Measurements from ENCODE around the gene CYGB.

CYGB gene

GRCh38 chr17:76542984-76543383 lies 5.5 kb upstream of the CYGB start:
- POLR2A ChIA-PET, result no interaction called here
- DNase-seq (ENCODE audit: low read depth, low spot score), result no peak
- TF ChIP-seq, protein P1, sequence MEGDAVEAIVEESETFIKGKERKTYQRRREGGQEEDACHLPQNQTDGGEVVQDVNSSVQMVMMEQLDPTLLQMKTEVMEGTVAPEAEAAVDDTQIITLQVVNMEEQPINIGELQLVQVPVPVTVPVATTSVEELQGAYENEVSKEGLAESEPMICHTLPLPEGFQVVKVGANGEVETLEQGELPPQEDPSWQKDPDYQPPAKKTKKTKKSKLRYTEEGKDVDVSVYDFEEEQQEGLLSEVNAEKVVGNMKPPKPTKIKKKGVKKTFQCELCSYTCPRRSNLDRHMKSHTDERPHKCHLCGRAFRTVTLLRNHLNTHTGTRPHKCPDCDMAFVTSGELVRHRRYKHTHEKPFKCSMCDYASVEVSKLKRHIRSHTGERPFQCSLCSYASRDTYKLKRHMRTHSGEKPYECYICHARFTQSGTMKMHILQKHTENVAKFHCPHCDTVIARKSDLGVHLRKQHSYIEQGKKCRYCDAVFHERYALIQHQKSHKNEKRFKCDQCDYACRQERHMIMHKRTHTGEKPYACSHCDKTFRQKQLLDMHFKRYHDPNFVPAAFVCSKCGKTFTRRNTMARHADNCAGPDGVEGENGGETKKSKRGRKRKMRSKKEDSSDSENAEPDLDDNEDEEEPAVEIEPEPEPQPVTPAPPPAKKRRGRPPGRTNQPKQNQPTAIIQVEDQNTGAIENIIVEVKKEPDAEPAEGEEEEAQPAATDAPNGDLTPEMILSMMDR (IDR thresholded peaks at IDR 0.05; ENCODE audit: insufficient read depth, low read length, missing control alignments), result no peak

DNA sequence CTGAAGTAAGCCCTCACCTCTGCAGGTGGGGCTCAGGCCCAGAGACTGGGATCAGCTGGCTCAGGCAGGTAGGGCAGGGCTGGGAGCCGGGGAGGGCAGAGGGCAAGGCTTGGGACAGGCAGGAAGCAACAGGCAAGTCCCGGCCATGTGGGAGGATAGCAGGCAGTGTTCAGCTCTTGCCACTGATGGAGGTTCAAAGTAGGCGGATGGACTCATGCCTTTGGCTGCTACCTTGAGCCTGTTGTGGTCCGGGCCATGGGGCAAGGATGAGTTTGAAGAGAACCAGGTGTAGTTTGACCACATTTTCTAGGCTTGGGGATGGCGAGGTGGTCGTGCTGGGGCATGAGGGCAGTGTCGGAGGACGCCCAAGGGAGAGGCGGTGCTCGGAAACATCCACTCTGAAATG lies 5.1 kb upstream of the CYGB start:
- TF ChIP-seq, protein P1 (IDR thresholded peaks at IDR 0.05; ENCODE audit: insufficient read depth, low read length, missing control alignments), result no peak
- CTCF ChIA-PET, result interaction anchor here (2.4 to 10.2 kb wide), 3 partner anchors 13 to 20 kb away, joined by 11 to 180 read pairs (median 46); no protein-coding TSS in a partner anchor
- no peak overlapping the region for H3K4me3 ChIP-seq (ENCODE audit: low read depth, low read length)
- POLR2A ChIA-PET, result no interaction called here
- DNase-seq (ENCODE audit: low read depth, low spot score), result no peak

More at GRCh38 chr17:76542984-76543383, 5.5 kb upstream of the CYGB start:
- H3K4me3 ChIP-seq (ENCODE audit: low read depth, low read length), result no peak overlapping the region
- CTCF ChIA-PET, result interaction anchor here (0.9 to 10.2 kb wide), 7 partner anchors 9 to 95 kb away, joined by 3 to 180 read pairs (median 5); partner anchors contain the start of gene AANAT

- H3K4me3 ChIP-seq (ENCODE audit: low read depth, low read length), result no peak overlapping the region
- ChIA-PET CTCF (interaction anchor here (2.4 to 10.2 kb wide), 3 partner anchors 13 to 20 kb away, joined by 11 to 180 read pairs (median 18); no protein-coding TSS in a partner anchor), POLR2A (no interaction called here)
- no peak for DNase-seq (ENCODE audit: low read depth, low spot score)
- TF ChIP-seq, protein P1 (IDR thresholded peaks at IDR 0.05; ENCODE audit: insufficient read depth, low read length, missing control alignments), result no peak
These were observed 4.4 kb upstream of the CYGB start for GRCh38 chr17:76541739-76542454.

- DNase-seq (ENCODE audit: low read depth, low spot score), result no peak
- TF ChIP-seq, protein P1 (IDR thresholded peaks at IDR 0.05; ENCODE audit: insufficient read depth, low read length, missing control alignments), result peak; percentile 30
- ChIA-PET POLR2A (interaction anchor here (1.2 to 2.1 kb wide), 2 partner anchors 17 to 22 kb away, joined by 3 to 5 read pairs; no protein-coding TSS in a partner anchor), CTCF (interaction anchor here (0.9 to 10.2 kb wide), 11 partner anchors 8 to 174 kb away, joined by 3 to 180 read pairs (median 4); no protein-coding TSS in a partner anchor)
- H3K4me3 ChIP-seq (ENCODE audit: low read depth, low read length), result peak overlapping the region; percentile 51
These were observed 3.1 kb upstream of the CYGB start for GRCh38 chr17:76540381-76541300.

DNA sequence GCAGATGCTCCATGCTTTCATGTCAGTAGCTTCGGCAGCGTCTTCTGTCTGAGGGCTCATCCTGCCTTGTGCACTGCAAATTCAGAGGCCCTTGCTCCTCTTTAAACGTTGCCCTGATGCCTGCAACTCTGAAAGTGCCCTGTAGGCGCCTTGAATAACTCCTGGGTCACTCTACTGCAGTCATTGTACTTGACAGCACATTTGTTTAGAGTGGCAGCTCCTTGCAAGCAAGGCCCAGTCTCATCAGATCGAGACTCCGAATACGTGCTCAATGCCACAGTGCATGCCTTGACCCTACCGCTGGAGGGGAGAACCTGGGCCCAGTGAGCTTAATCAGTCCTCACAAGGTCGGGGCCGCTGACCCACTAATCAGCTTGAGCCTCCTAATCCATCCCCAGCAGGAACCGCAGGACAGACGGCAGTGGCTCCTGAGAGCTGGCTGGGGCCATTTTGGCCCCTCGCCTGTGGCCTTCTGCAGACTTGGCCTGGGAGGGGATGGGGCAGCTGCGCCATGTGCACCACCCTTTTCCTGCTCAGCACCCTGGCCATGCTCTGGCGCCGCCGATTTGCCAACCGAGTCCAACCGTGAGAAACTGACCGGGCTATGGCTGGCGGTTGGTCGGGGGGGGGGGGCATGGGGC lies 2.2 kb upstream of the CYGB start, which contains the start of gene PRCD:
Gene PRCD, plus strand, starts transcription at position 414 of the 641 bp plus-strand sequence. Its CDS starts 98 bp downstream, at position 512.
- TF ChIP-seq, protein P1 (IDR thresholded peaks at IDR 0.05; ENCODE audit: insufficient read depth, low read length, missing control alignments), result no peak
- CTCF ChIA-PET, result interaction anchor here (1.0 to 10.2 kb wide), 7 partner anchors 8 to 73 kb away, joined by 3 to 180 read pairs (median 14); no protein-coding TSS in a partner anchor
- H3K4me3 ChIP-seq (ENCODE audit: low read depth, low read length), result peak within 1 kb of the TSS; percentile 51
- POLR2A ChIA-PET, result interaction anchor here (2.1 kb wide), 1 partner anchor 17 kb away, joined by 5 read pairs; no protein-coding TSS in a partner anchor
- no peak for DNase-seq (ENCODE audit: low read depth, low spot score)
